NB4 (cell line): ENCODE data around the gene PCK1.

Experiments
- MYC ChIP-seq: IDR thresholded peaks from 2 replicates; pipeline ENCODE4 v1.6.1; 2011; ENCODE audit warnings: low read depth, low read length
- POLR2A ChIP-seq: IDR thresholded peaks from 2 replicates; pipeline ENCODE4 v1.6.1; 2011; ENCODE audit warnings: mild to moderate bottlenecking; ENCODE audit not compliant: insufficient read length; ENCODE audit errors: extremely low read depth
- TF ChIP-seq, protein P1 (sequence below): IDR thresholded peaks from one replicate; pipeline ENCODE4 v1.5.1; 2012; ENCODE audit warnings: low read depth, low read length
- TF ChIP-seq, protein P2 (sequence below): IDR thresholded peaks from 2 replicates; pipeline ENCODE4 v1.6.1; 2011; ENCODE audit warnings: low read depth, low read length

GRCh38 chr20:57568088-57568896 is 7.4 kb downstream of the PCK1 start:
- TF ChIP-seq, protein P1, sequence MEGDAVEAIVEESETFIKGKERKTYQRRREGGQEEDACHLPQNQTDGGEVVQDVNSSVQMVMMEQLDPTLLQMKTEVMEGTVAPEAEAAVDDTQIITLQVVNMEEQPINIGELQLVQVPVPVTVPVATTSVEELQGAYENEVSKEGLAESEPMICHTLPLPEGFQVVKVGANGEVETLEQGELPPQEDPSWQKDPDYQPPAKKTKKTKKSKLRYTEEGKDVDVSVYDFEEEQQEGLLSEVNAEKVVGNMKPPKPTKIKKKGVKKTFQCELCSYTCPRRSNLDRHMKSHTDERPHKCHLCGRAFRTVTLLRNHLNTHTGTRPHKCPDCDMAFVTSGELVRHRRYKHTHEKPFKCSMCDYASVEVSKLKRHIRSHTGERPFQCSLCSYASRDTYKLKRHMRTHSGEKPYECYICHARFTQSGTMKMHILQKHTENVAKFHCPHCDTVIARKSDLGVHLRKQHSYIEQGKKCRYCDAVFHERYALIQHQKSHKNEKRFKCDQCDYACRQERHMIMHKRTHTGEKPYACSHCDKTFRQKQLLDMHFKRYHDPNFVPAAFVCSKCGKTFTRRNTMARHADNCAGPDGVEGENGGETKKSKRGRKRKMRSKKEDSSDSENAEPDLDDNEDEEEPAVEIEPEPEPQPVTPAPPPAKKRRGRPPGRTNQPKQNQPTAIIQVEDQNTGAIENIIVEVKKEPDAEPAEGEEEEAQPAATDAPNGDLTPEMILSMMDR: no peak
- TF ChIP-seq, protein P2, sequence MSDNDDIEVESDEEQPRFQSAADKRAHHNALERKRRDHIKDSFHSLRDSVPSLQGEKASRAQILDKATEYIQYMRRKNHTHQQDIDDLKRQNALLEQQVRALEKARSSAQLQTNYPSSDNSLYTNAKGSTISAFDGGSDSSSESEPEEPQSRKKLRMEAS: no peak
- TF ChIP-seq POLR2A: no peak
- TF ChIP-seq MYC: no peak
